ENCODE results near the gene DAAM1. TPM values are rescaled to one million over a fixed set of nuclear protein-coding genes. Genes with fewer than 3 reads are reported as not detected.
A peak's percentile ranks its signal among the peaks of the same experiment; 100 is the strongest.

The DAAM1 gene
- polyA plus RNA-seq, 2 of the 4 experiments (the other 2 are of a cell fraction), result 6.8 to 10.8 TPM

- H3K27ac ChIP-seq, result no peak overlapping the region
- H3K9me3 ChIP-seq, result no peaks in the 10 kb centered on the region
- peak; percentile 59 to 91 for ATAC-seq
- H3K4me2 ChIP-seq, result no peak overlapping the region
- POLR2A ChIA-PET, result no interaction called here
- DNase-seq (ENCODE audit: low read depth in 1 of 2, low spot score in 1 of 2), result peak in 1 of 2 experiments; percentile 42
- CTCF ChIA-PET, result interaction anchor here (0.8 to 1.4 kb wide), 4 partner anchors 11 to 139 kb away, joined by 3 to 6 read pairs (median 3); no protein-coding TSS in a partner anchor
- no peak overlapping the region for H3K4me3 ChIP-seq
- WGBS (ENCODE audit: missing lambda C conversion rate), result 56% methylated on average over 7 of the region's 7 CpGs
- no peak for FAIRE-seq
- no peak for TF ChIP-seq CHD4 (IDR thresholded peaks at IDR 0.05; ENCODE audit: borderline replicate concordance)
- H3K4me1 ChIP-seq, result 0 out of 3 replicates have a peak, but pooled peaks cover 5% of the 10 kb centered on the region
Observed at GRCh38 chr14:59262717-59263454, 74.4 kb downstream of the DAAM1 start.

- TF ChIP-seq USF2 (IDR thresholded peaks at IDR 0.05), result peak; percentile 79
- TF ChIP-seq MAFK (IDR thresholded peaks at IDR 0.05; ENCODE audit: partially characterized antibody), result no peak
- TF ChIP-seq ZSCAN20 (CRISPR knock-in tag; IDR thresholded peaks at IDR 0.05), result no peak
- no peak for TF ChIP-seq ZFP36 (IDR thresholded peaks at IDR 0.05; ENCODE audit: borderline replicate concordance, partially characterized antibody)
- Histone ChIP-seq H3K4me2 (no peak overlapping the region), H3K4me1 (peaks cover 7% of the 10 kb centered on the region; the same call in 1 of the 3 replicates), H3K27ac (no peak overlapping the region), H3K4me3 (no peak overlapping the region), H3K9me3 (no peaks in the 10 kb centered on the region)
- DNase-seq (ENCODE audit: low read depth in 1 of 2, low spot score in 1 of 2) (no peak), FAIRE-seq (no peak), ATAC-seq (no peak)
- POLR2A ChIA-PET, result no interaction called here
- CTCF ChIA-PET, result interaction anchor here (0.6 to 1.1 kb wide), 2 partner anchors 8 to 143 kb away, joined by 3 read pairs; no protein-coding TSS in a partner anchor
Observed at GRCh38 chr14:59265808-59266207, 77.3 kb downstream of the DAAM1 start.

- POLR2A ChIA-PET, result no interaction called here
- CTCF ChIA-PET, result interaction anchor here (0.6 to 0.9 kb wide), 2 partner anchors 8 to 22 kb away, joined by 3 read pairs; no protein-coding TSS in a partner anchor
- no peaks in the 10 kb centered on the region for H3K9me3 ChIP-seq
- H3K27ac ChIP-seq, result no peak overlapping the region
- peaks cover 19% of the 10 kb centered on the region for H3K4me1 ChIP-seq
- DNase-seq (ENCODE audit: low read depth in 1 of 2, low spot score in 1 of 2) (no peak), FAIRE-seq (no peak), ATAC-seq (no peak)
- TF ChIP-seq CBX8 (IDR thresholded peaks at IDR 0.05) (no peak), JUNB (IDR thresholded peaks at IDR 0.05) (no peak), FOSB (CRISPR knock-in tag; IDR thresholded peaks at IDR 0.05) (no peak), NFE2L2 (conservative IDR thresholded peaks at IDR 0.05; ENCODE audit: low read length) (no peak), HMGXB4 (CRISPR knock-in tag; IDR thresholded peaks at IDR 0.05; ENCODE audit: borderline replicate concordance) (no peak)
- WGBS (ENCODE audit: missing lambda C conversion rate), result 94% methylated on average over 2 of the region's 2 CpGs
- no peak overlapping the region for H3K4me3 ChIP-seq
- H3K4me2 ChIP-seq, result no peak overlapping the region
Observed at GRCh38 chr14:59267046-59267445, 78.6 kb downstream of the DAAM1 start.

GRCh38 chr14:59268011-59268410 is 79.5 kb downstream of the DAAM1 start:
- DNase-seq (ENCODE audit: low read depth in 1 of 2, low spot score in 1 of 2) (no peak), FAIRE-seq (no peak), ATAC-seq (no peak)
- H3K4me2 ChIP-seq, result no peak overlapping the region
- H3K27ac ChIP-seq, result no peak overlapping the region
- 68% methylated on average over 10 of the region's 10 CpGs for WGBS (ENCODE audit: missing lambda C conversion rate)
- ChIA-PET POLR2A (no interaction called here), CTCF (interaction anchor here (0.6 to 1.1 kb wide), 3 partner anchors 11 to 77 kb away, joined by 3 read pairs; no protein-coding TSS in a partner anchor)
- peaks cover 24% of the 10 kb centered on the region for H3K4me1 ChIP-seq
- no peak for TF ChIP-seq MYC (IDR thresholded peaks at IDR 0.05; ENCODE audit: borderline replicate concordance, low read length)
- TF ChIP-seq HOXB5 (CRISPR knock-in tag; IDR thresholded peaks at IDR 0.05), result 0 out of 2 replicates have a peak, but pooled peaks have one; percentile 59
- no peak for TF ChIP-seq E2F6 (IDR thresholded peaks at IDR 0.05; ENCODE audit: borderline replicate concordance, low read depth)
- TF ChIP-seq FOSL2 (IDR thresholded peaks at IDR 0.05), result no peak
- TF ChIP-seq FOSL2 (CRISPR knock-in tag; IDR thresholded peaks at IDR 0.05), result peak; percentile 54
- TF ChIP-seq POLR2AphosphoS2 (conservative IDR thresholded peaks at IDR 0.05; ENCODE audit: low read length), result no peak
- TF ChIP-seq REST (IDR thresholded peaks at IDR 0.05), result no peak
- no peak for TF ChIP-seq EHMT2 (IDR thresholded peaks at IDR 0.05; ENCODE audit: low read depth)
- TF ChIP-seq CEBPB (IDR thresholded peaks at IDR 0.05), result no peak
- H3K9me3 ChIP-seq, result no peaks in the 10 kb centered on the region
- no peak overlapping the region for H3K4me3 ChIP-seq

Data from A549 (cell line).